Panc1 (cell line): ENCODE measurements around the gene TIMM22.

Experiments
- POLR2AphosphoS5 ChIP-seq: IDR thresholded peaks from 2 replicates; pipeline ENCODE4 v1.6.1; 2012; ENCODE audit warnings: mild to moderate bottlenecking, low read depth, low read length, moderate library complexity
- TF ChIP-seq, protein P1 (sequence below): fragments of 450-650 bp; IDR thresholded peaks from 2 replicates; pipeline ENCODE4 v1.5.1; 2017; ENCODE audit warnings: mild to moderate bottlenecking
- TF ChIP-seq, protein P2 (sequence below), 2 experiments: IDR thresholded peaks; 2 replicates each; pipeline ENCODE4 v1.6.1; 2011 to 2012; ENCODE audit warnings: low read depth in 2 of 2, control low read depth in 1 of 2, low read length in 1 of 2, mild to moderate bottlenecking in 1 of 2, moderate library complexity in 1 of 2; ENCODE audit not compliant: insufficient read depth in 1 of 2

- TF ChIP-seq, protein P1, sequence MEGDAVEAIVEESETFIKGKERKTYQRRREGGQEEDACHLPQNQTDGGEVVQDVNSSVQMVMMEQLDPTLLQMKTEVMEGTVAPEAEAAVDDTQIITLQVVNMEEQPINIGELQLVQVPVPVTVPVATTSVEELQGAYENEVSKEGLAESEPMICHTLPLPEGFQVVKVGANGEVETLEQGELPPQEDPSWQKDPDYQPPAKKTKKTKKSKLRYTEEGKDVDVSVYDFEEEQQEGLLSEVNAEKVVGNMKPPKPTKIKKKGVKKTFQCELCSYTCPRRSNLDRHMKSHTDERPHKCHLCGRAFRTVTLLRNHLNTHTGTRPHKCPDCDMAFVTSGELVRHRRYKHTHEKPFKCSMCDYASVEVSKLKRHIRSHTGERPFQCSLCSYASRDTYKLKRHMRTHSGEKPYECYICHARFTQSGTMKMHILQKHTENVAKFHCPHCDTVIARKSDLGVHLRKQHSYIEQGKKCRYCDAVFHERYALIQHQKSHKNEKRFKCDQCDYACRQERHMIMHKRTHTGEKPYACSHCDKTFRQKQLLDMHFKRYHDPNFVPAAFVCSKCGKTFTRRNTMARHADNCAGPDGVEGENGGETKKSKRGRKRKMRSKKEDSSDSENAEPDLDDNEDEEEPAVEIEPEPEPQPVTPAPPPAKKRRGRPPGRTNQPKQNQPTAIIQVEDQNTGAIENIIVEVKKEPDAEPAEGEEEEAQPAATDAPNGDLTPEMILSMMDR: no peak
- TF ChIP-seq, protein P2, sequence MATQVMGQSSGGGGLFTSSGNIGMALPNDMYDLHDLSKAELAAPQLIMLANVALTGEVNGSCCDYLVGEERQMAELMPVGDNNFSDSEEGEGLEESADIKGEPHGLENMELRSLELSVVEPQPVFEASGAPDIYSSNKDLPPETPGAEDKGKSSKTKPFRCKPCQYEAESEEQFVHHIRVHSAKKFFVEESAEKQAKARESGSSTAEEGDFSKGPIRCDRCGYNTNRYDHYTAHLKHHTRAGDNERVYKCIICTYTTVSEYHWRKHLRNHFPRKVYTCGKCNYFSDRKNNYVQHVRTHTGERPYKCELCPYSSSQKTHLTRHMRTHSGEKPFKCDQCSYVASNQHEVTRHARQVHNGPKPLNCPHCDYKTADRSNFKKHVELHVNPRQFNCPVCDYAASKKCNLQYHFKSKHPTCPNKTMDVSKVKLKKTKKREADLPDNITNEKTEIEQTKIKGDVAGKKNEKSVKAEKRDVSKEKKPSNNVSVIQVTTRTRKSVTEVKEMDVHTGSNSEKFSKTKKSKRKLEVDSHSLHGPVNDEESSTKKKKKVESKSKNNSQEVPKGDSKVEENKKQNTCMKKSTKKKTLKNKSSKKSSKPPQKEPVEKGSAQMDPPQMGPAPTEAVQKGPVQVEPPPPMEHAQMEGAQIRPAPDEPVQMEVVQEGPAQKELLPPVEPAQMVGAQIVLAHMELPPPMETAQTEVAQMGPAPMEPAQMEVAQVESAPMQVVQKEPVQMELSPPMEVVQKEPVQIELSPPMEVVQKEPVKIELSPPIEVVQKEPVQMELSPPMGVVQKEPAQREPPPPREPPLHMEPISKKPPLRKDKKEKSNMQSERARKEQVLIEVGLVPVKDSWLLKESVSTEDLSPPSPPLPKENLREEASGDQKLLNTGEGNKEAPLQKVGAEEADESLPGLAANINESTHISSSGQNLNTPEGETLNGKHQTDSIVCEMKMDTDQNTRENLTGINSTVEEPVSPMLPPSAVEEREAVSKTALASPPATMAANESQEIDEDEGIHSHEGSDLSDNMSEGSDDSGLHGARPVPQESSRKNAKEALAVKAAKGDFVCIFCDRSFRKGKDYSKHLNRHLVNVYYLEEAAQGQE (IDR thresholded peaks at IDR 0.05; ENCODE audit: insufficient read depth in 1 of 2, low read depth in 2 of 2, low read length in 1 of 2): no peak
- TF ChIP-seq POLR2AphosphoS5: no peak
These were observed 34.8 kb upstream of the TIMM22 start for GRCh38 chr17:962166-962565.
